RWPE1 (cell line): ENCODE measurements around the gene USP17L20.
"Not testable (repeated sequence)": the region's sequence is repeated elsewhere in the genome, so short reads cannot be mapped to it uniquely, and the experiment has no call there.

Experiments
- CTCF ChIA-PET: fragments of 350-600 bp; sonication (Branson Sonifier 250); formaldehyde crosslinking; extraction: SDS; loops from one replicate; lab custom pipeline; 2021; lab: Yijun Ruan, JAX
- POLR2A ChIA-PET: fragments of 400-600 bp; formaldehyde crosslinking; extraction: SDS; loops from one replicate; lab custom pipeline; 2020; ENCODE audit warnings: antibody characterized with exemption; ENCODE audit not compliant: low non-redundant PET; lab: Yijun Ruan, JAX
- DNase-seq: peaks from one replicate; pipeline ENCODE4 v3.0.0; 2012; ENCODE audit warnings: low spot score
- H3K27ac ChIP-seq: fragments of 450-650 bp; 2 replicates; pipeline ENCODE4 v1.5.1; 2017

Gene USP17L20

DNA sequence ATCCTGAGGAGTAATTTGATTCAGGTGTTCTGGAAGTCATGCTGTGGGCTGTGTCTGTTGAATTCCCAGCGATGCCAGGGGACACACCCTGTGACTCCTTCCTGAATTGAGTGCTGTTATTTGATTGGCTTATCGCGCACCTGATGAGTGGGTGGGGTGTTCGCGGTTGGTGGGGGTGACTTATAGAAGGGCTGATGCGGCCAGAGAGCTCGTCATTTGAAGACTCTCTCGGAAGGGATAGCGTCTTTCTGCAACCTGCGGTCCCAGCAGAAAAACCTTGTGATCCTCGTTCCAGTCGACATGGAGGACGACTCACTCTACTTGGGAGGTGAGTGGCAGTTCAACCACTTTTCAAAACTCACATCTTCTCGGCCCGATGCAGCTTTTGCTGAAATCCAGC, at the start of gene USP17L20:
Gene USP17L20, plus strand, starts transcription at position 301 of the 400 bp plus-strand sequence. Its CDS starts 0 bp downstream, at position 301.
- DNase-seq, POLR2A ChIA-PET, H3K27ac ChIP-seq, CTCF ChIA-PET: not testable (repeated sequence)

DNA sequence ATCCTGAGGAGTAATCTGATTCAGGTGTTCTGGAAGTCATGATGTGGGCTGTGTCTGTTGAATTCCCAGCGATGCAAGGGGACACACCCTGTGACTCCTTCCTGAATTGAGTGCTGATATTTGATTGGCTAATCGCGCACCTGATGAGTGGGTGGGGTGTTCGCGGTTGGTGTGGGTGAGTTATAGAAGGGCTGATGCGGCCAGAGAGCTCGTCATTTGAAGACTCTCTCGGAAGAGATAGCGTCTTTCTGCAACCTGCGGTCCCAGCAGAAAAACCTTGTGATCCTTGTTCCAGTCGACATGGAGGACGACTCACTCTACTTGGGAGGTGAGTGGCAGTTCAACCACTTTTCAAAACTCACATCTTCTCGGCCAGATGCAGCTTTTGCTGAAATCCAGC, 47.6 kb upstream of the USP17L20 start, which contains the start of gene USP17L10:
Gene USP17L10, plus strand, starts transcription at position 301 of the 400 bp plus-strand sequence. Its CDS starts 0 bp downstream, at position 301.
- DNase-seq, H3K27ac ChIP-seq, CTCF ChIA-PET, POLR2A ChIA-PET: not testable (repeated sequence)

DNA sequence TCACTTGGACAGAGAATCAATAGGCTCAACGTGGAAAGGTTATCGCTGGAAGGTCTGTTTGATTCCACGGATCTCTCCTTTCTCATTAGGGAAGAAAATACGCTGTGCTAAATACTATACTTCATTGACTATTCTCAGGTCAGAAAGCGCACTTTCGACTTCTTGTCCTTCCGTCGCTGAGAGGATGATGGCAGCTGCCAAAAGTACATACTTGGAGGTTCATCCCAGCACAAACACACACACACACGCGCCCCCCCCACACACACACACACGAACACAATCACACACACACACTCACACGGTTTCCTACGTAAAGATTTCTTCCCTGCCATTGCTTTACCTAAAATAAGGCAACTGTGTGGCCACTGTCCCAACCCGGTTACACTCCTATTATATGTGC, 43.2 kb upstream of the USP17L20 start:
- H3K27ac ChIP-seq, POLR2A ChIA-PET, CTCF ChIA-PET, DNase-seq: not testable (repeated sequence)

DNA sequence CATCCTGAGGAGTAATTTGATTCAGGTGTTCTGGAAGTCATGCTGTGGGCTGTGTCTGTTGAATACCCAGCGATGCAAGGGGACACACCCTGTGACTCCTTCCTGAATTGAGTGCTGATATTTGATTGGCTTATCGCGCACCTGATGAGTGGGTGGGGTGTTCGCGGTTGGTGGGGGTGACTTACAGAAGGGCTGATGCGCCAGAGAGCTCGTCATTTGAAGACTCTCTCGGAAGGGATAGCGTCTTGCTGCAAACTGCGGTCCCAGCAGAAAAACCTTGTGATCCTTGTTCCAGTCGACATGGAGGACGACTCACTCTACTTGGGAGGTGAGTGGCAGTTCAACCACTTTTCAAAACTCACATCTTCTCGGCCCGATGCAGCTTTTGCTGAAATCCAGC, 42.8 kb upstream of the USP17L20 start, which contains the start of gene USP17L11:
Gene USP17L11, plus strand, starts transcription at position 301 of the 400 bp plus-strand sequence. Its CDS starts 0 bp downstream, at position 301.
- DNase-seq, H3K27ac ChIP-seq, CTCF ChIA-PET, POLR2A ChIA-PET: not testable (repeated sequence)

DNA sequence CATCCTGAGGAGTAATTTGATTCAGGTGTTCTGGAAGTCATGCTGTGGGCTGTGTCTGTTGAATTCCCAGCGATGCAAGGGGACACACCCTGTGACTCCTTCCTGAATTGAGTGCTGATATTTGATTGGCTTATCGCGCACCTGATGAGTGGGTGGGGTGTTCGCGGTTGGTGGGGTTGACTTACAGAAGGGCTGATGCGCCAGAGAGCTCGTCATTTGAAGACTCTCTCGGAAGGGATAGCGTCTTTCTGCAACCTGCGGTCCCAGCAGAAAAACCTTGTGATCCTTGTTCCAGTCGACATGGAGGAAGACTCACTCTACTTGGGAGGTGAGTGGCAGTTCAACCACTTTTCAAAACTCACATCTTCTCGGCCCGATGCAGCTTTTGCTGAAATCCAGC, 38.1 kb upstream of the USP17L20 start, which contains the start of gene USP17L12:
Gene USP17L12, plus strand, starts transcription at position 301 of the 400 bp plus-strand sequence. Its CDS starts 0 bp downstream, at position 301.
- CTCF ChIA-PET, POLR2A ChIA-PET, H3K27ac ChIP-seq, DNase-seq: not testable (repeated sequence)

DNA sequence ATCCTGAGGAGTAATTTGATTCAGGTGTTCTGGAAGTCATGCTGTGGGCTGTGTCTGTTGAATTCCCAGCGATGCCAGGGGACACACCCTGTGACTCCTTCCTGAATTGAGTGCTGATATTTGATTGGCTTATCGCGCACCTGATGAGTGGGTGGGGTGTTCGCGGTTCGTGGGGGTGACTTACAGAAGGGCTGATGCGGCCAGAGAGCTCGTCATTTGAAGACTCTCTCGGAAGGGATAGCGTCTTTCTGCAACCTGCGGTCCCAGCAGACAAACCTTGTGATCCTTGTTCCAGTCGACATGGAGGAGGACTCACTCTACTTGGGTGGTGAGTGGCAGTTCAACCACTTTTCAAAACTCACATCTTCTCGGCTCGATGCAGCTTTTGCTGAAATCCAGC, 33.3 kb upstream of the USP17L20 start, which contains the start of gene USP17L13:
Gene USP17L13, plus strand, starts transcription at position 301 of the 400 bp plus-strand sequence. Its CDS starts 0 bp downstream, at position 301.
- DNase-seq, CTCF ChIA-PET, H3K27ac ChIP-seq, POLR2A ChIA-PET: not testable (repeated sequence)

- DNase-seq, H3K27ac ChIP-seq, CTCF ChIA-PET, POLR2A ChIA-PET: not testable (repeated sequence)
These were observed 27.7 kb upstream of the USP17L20 start for GRCh38 chr4:9230249-9230648.

GRCh38 chr4:9234085-9234484, 23.8 kb upstream of the USP17L20 start, which contains the start of gene USP17L15:
Gene USP17L15 (plus strand): TSS chr4:9234385. CDS start chr4:9234385, 0 bp downstream.
- H3K27ac ChIP-seq, POLR2A ChIA-PET, CTCF ChIA-PET, DNase-seq: not testable (repeated sequence)

DNA sequence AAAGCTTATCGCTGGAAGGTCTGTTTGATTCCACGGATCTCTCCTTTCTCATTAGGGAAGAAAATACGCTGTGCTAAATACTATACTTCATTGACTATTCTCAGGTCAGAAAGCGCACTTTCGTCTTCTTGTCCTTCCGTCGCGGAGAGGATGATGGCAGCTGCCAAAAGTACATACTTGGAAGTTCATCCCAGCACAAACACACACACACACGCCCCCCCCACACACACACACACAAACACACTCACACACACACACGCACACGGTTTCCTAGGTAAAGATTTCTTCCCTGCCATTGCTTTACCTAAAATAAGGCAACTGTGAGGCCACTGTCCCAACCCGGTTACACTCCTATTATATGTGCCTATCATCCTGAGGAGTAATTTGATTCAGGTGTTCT, 19.5 kb upstream of the USP17L20 start:
- POLR2A ChIA-PET, CTCF ChIA-PET, DNase-seq, H3K27ac ChIP-seq: not testable (repeated sequence)

DNA sequence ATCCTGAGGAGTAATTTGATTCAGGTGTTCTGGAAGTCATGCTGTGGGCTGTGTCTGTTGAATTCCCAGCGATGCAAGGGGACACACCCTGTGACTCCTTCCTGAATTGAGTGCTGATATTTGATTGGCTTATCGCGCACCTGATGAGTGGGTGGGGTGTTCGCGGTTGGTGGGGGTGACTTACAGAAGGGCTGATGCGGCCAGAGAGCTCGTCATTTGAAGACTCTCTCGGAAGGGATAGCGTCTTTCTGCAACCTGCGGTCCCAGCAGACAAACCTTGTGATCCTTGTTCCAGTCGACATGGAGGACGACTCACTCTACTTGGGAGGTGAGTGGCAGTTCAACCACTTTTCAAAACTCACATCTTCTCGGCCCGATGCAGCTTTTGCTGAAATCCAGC, 14.3 kb upstream of the USP17L20 start, which contains the start of gene USP17L17:
Gene USP17L17, plus strand, starts transcription at position 301 of the 400 bp plus-strand sequence. Its CDS starts 0 bp downstream, at position 301.
- DNase-seq, POLR2A ChIA-PET, CTCF ChIA-PET, H3K27ac ChIP-seq: not testable (repeated sequence)

DNA sequence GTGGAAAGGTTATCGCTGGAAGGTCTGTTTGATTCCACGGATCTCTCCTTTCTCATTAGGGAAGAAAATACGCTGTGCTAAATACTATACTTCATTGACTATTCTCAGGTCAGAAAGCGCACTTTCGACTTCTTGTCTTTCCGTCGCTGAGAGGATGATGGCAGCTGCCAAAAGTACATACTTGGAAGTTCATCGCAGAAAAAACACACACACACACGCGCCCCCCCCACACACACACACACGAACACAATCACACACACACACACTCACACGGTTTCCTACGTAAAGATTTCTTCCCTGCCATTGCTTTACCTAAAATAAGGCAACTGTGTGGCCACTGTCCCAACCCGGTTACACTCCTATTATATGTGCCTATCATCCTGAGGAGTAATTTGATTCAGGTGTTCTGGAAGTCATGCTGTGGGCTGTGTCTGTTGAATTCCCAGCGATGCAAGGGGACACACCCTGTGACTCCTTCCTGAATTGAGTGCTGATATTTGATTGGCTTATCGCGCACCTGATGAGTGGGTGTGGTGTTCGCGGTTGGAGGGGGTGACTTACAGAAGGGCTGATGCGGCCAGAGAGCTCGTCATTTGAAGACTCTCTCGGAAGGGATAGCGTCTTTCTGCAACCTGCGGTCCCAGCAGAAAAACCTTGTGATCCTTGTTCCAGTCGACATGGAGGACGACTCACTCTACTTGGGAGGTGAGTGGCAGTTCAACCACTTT, 9.8 kb upstream of the USP17L20 start, which contains the start of gene USP17L18:
Gene USP17L18, plus strand, starts transcription at position 678 of the 728 bp plus-strand sequence. Its CDS starts 0 bp downstream, at position 678.
- CTCF ChIA-PET, POLR2A ChIA-PET, DNase-seq, H3K27ac ChIP-seq: not testable (repeated sequence)

GRCh38 chr4:9253078-9253477, 4.8 kb upstream of the USP17L20 start, which contains the start of gene USP17L19:
Gene USP17L19 (plus strand): TSS chr4:9253378. CDS start chr4:9253378, 0 bp downstream.
- POLR2A ChIA-PET, CTCF ChIA-PET, DNase-seq, H3K27ac ChIP-seq: not testable (repeated sequence)

DNA sequence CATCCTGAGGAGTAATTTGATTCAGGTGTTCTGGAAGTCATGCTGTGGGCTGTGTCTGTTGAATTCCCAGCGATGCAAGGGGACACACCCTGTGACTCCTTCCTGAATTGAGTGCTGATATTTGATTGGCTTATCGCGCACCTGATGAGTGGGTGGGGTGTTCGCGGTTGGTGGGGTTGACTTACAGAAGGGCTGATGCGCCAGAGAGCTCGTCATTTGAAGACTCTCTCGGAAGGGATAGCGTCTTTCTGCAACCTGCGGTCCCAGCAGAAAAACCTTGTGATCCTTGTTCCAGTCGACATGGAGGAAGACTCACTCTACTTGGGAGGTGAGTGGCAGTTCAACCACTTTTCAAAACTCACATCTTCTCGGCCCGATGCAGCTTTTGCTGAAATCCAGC, 4.6 kb downstream of the USP17L20 start, which contains the start of gene USP17L21:
Gene USP17L21, plus strand, starts transcription at position 301 of the 400 bp plus-strand sequence. Its CDS starts 0 bp downstream, at position 301.
- CTCF ChIA-PET, DNase-seq, H3K27ac ChIP-seq, POLR2A ChIA-PET: not testable (repeated sequence)

- POLR2A ChIA-PET, CTCF ChIA-PET, DNase-seq: not testable (repeated sequence)
These were observed 9.4 kb downstream of the USP17L20 start, which contains the start of gene USP17L22 for GRCh38 chr4:9267319-9267718. Gene USP17L22 (plus strand): TSS chr4:9267619. CDS start chr4:9267619, 0 bp downstream.

GRCh38 chr4:9271719-9272118, 13.8 kb downstream of the USP17L20 start:
- POLR2A ChIA-PET, H3K27ac ChIP-seq, DNase-seq, CTCF ChIA-PET: not testable (repeated sequence)

More at GRCh38 chr4:9267319-9267718, 9.4 kb downstream of the USP17L20 start, which contains the start of gene USP17L22:
- not testable (repeated sequence) for H3K27ac ChIP-seq
